Subcutaneous abdominal adipose tissue (tissue), 5 donors: ENCODE measurements around the gene PIANP.
A peak's percentile ranks its signal among the peaks of the same experiment; 100 is the strongest.
"Not testable (repeated sequence)": the region's sequence is repeated elsewhere in the genome, so short reads cannot be mapped to it uniquely, and the experiment has no call there.

Experiments
- H3K27ac ChIP-seq: one replicate; pipeline ENCODE4 v1.7.0; 2013; ENCODE audit warnings: low read depth, mild to moderate bottlenecking, inconsistent platforms, low read length, moderate library complexity
- H3K27me3 ChIP-seq, 5 donors: one replicate each; pipeline ENCODE4 v1.7.0; 2013; ENCODE audit warnings: low read length in 5 of 5, inconsistent platforms in 1 of 5; ENCODE audit not compliant: control insufficient read depth in 5 of 5, insufficient read depth in 4 of 5
- H3K36me3 ChIP-seq, 5 donors: one replicate each; pipeline ENCODE4 v1.7.0; 2013; ENCODE audit warnings: low read length in 5 of 5; ENCODE audit not compliant: control insufficient read depth in 5 of 5, insufficient read depth in 5 of 5
- H3K4me1 ChIP-seq, 5 donors: one replicate each; pipeline ENCODE4 v1.7.0; 2013; ENCODE audit warnings: low read length in 5 of 5, mild to moderate bottlenecking in 3 of 5, moderate library complexity in 1 of 5; ENCODE audit not compliant: control insufficient read depth in 5 of 5, insufficient read depth in 5 of 5
- H3K4me3 ChIP-seq, 5 donors: one replicate each; pipeline ENCODE4 v1.7.0; 2013; ENCODE audit warnings: low read length in 5 of 5, low read depth in 1 of 5
- H3K9ac ChIP-seq, 5 donors: one replicate each; pipeline ENCODE4 v1.7.0; 2013; ENCODE audit warnings: low read length in 5 of 5, mild to moderate bottlenecking in 4 of 5, moderate library complexity in 3 of 5
- H3K9me3 ChIP-seq, 5 donors: one replicate each; pipeline ENCODE4 v1.7.0; 2013; ENCODE audit warnings: low read length in 5 of 5; ENCODE audit not compliant: control insufficient read depth in 5 of 5
- donor health status: healthy.
- donor health status: healthy.
- donor health status: healthy.
- donor health status: healthy.
- donor health status: healthy.

The PIANP gene

DNA sequence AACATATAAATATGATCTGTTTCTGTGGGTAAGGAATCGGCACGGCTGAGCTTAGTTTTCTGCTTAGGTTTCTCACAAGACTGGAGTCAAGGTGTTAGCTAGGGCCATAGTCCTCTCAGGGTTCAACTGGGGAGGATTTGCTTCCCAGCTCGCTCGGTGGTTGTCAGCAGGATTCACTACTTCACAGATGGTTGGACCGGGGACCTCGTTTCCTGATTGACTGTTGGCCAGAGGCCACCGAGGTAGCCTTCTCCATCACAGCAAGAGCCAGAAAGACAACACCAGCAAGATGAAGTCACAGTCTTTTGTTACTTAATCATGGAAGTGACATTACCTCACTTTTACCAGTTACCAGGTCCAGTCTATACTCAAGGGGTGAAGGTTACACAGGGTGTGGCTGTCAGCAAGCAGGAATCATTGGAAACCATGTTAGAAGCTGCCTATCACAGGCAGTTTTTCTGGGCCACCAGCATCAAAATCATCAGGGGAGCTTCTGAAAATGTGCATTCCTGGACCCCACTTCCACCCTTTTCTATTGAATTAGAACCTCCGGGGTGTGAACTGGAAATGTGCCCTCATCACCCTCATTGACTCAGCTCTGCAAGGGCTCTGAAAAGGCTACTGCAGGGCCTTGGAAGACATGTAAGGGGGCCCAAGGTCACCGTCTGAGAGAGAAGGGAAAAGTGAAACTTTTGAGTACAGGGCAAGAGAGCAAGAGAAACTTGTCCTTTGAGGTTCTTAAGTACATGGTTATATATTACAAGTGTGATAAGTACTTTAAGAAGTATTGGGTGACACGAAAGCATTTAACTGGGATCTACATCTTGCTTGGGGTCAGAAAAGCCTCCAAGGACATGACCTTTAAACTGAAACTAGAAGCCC is 34.1 kb upstream of the PIANP start:
- Histone ChIP-seq H3K27me3 (no peaks in the 10 kb centered on the region), H3K9me3 (no peaks in the 10 kb centered on the region), H3K4me1 (peaks cover 0 to 17% (median 15%) of the 10 kb centered on the region in 5 donors), H3K27ac (peak overlapping the region; percentile 49), H3K4me3 (no peak overlapping the region), H3K36me3 (peaks cover 0 to 44% (median 27%) of the 10 kb centered on the region in 5 donors), H3K9ac (peak overlapping the region in 1 of 5 donors; percentile 28)

DNA sequence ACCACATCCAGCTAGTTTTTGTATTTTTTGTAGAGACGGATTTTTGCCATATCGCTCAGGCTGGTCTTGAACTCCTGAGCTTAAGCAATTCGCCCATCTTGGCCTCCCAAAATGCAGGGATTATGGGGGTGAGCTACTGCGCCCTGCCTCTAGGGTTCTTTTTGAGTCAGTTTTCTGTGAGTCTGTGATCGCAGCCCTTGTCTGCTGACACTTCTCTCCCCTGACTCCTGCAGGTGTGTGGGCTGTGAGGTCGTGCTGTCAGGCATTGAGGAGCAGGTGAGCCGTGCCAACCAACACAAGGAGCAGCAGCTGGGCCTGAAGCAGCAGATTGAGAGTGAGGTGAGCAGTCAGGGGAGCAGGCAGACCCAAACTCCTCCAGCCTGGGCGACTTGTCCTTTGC is 29.6 kb upstream of the PIANP start:
- no peak overlapping the region for H3K4me3 ChIP-seq
- no peak overlapping the region for H3K9ac ChIP-seq
- H3K4me1 ChIP-seq: peaks cover 0 to 9% (median 7%) of the 10 kb centered on the region in 5 donors
- peaks cover 6 to 69% (median 52%) of the 10 kb centered on the region in 5 donors for H3K36me3 ChIP-seq
- no peaks in the 10 kb centered on the region for H3K27me3 ChIP-seq
- no peaks in the 10 kb centered on the region for H3K9me3 ChIP-seq
- H3K27ac ChIP-seq: no peak overlapping the region

DNA sequence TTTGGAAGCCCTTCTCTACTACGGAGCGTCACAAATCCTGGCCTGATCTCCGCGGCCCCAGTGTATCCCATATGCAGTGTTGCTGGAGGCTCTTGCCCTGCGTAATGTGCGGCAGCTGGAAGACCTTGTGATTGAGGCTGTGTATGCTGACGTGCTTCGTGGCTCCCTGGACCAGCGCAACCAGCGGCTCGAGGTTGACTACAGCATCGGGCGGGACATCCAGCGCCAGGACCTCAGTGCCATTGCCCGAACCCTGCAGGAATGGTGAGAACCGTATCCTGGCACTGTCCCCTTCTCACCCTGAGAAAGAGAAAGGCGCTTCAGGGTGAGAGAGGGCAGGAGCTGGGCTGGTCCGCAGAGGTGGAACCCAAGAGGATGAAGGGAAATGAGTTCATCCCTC is 28.6 kb upstream of the PIANP start:
- Histone ChIP-seq H3K9me3 (no peaks in the 10 kb centered on the region), H3K27me3 (no peaks in the 10 kb centered on the region), H3K4me3 (no peak overlapping the region), H3K9ac (no peak overlapping the region), H3K4me1 (peaks cover 3 to 12% (median 9%) of the 10 kb centered on the region in 5 donors), H3K36me3 (peaks cover 6 to 60% (median 47%) of the 10 kb centered on the region in 5 donors), H3K27ac (no peak overlapping the region)

DNA sequence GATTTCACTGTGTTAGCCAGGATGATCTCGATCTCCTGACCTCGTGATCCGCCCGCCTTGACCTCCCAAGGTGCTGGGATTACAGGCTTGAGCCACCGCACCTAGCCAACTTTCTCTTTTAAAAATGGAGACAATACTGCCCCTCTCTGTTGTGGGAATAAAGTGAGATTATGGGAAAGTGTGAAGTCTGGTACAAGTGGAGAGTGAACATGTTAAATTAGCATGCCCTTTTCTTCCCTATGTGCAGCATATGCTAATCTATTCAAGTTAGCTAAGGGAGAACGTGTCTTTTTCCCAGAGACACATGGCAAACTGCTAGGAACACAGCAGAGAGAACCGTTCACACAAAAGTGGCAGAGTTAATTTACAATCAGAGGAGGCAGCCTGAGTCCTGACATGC is 24.7 kb upstream of the PIANP start:
- Histone ChIP-seq H3K27ac (no peak overlapping the region), H3K4me3 (no peak overlapping the region), H3K9me3 (no peaks in the 10 kb centered on the region), H3K9ac (peak overlapping the region in 1 of 5 donors; percentile 25), H3K27me3 (no peaks in the 10 kb centered on the region), H3K4me1 (peaks cover 3 to 18% (median 13%) of the 10 kb centered on the region in 5 donors), H3K36me3 (peaks cover 6 to 31% (median 30%) of the 10 kb centered on the region in 5 donors)

DNA sequence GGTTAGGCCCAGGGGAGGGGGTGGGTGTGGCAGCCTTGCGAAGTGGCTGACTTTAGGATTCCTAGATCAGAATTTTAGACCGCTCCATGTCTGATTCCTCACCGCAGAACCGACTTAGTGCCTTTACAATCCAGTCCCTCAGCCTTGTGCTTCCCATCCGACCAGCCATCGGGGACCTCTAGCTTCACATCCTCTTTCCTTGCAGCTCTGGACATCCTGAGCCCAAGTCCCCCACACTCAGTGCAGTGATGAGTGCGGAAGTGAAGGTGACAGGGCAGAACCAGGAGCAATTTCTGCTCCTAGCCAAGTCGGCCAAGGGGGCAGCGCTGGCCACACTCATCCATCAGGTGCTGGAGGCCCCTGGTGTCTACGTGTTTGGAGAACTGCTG is 23.8 kb upstream of the PIANP start:
- Histone ChIP-seq H3K27ac (peak overlapping the region; percentile 81), H3K4me1 (peaks cover 3 to 18% (median 13%) of the 10 kb centered on the region in 5 donors), H3K36me3 (peaks cover 3 to 22% (median 21%) of the 10 kb centered on the region in 5 donors), H3K4me3 (peak overlapping the region; percentile 79 to 89 (median 81)), H3K9me3 (no peaks in the 10 kb centered on the region), H3K9ac (peak overlapping the region; percentile 16 to 82 (median 71)), H3K27me3 (no peaks in the 10 kb centered on the region)

DNA sequence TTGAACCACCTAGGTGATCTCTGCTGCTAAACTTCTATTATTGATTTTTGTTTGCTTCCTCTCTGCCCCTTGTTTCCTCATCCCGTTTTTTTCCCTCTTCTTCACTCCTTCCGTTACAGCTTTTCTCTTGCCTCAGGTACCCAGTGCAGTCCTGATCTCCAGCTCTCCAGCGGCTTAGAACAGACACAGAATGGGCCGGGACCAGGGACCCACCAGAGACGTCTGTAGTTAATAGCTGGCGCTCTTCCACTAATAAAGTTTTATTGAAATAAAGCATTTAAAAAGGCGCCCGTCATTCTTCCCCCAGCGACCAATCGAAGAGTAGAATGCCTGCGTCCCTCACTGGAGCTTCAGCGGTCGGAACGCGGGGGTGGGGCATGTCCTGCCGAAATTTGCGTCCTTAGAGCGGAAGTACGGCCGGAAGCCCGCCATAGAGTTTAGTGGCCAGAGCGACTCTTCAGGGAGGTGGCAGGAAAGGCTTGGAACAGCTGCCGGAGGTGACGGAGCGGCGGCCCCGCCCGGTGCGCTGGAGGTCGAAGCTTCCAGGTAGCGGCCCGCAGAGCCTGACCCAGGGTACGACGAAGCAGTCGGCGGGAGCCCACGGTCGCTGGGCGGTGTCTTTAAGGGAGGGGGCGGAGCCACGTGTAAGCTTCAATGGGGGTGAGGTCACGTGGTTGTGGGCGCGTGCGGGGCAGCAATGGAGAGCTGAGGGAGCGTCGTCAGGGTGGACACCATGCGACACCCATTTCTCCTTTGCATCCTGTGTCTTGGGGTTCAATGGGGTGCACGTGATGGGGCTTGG is 23.2 kb upstream of the PIANP start, which contains the start of gene COPS7A:
Gene COPS7A, plus strand, starts transcription at position 440 of the 802 bp plus-strand sequence. CDS start 611 bp downstream, outside the sequence.
- peaks cover 3 to 16% (median 15%) of the 10 kb centered on the region in 5 donors for H3K36me3 ChIP-seq
- H3K27me3 ChIP-seq: no peaks in the 10 kb centered on the region
- H3K9me3 ChIP-seq: no peaks in the 10 kb centered on the region
- H3K4me3 ChIP-seq: peak within 1 kb of the TSS; percentile 79 to 89 (median 81)
- peaks cover 3 to 18% (median 13%) of the 10 kb centered on the region in 5 donors for H3K4me1 ChIP-seq
- peak within 1 kb of the TSS; percentile 16 to 82 (median 71) for H3K9ac ChIP-seq
- H3K27ac ChIP-seq: peak within 1 kb of the TSS; percentile 81

DNA sequence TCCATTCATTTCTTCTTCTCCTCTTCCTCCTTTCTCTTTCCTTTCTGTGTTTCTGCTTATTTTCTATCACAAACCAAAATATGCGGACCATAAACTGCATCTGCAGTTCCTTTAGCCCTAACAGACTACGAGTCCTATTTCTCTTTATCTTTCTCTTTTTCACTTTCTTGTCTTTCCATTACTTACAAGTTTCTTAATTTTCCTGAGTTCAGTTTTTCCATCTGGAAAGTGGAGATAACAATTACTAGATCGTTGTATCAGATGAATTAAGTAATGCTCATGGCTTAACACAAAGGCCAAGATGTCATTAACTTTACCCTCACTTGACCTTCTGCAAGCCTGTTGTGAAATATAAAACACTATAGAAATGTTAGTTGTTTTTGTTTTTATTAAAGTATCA is 22.2 kb upstream of the PIANP start:
- H3K9ac ChIP-seq: no peak overlapping the region
- H3K4me1 ChIP-seq: peaks cover 3 to 18% (median 13%) of the 10 kb centered on the region in 5 donors
- no peak overlapping the region for H3K4me3 ChIP-seq
- H3K36me3 ChIP-seq: peaks cover 0 to 6% (median 5%) of the 10 kb centered on the region in 5 donors
- H3K9me3 ChIP-seq: no peaks in the 10 kb centered on the region
- H3K27me3 ChIP-seq: no peaks in the 10 kb centered on the region
- H3K27ac ChIP-seq: no peak overlapping the region

DNA sequence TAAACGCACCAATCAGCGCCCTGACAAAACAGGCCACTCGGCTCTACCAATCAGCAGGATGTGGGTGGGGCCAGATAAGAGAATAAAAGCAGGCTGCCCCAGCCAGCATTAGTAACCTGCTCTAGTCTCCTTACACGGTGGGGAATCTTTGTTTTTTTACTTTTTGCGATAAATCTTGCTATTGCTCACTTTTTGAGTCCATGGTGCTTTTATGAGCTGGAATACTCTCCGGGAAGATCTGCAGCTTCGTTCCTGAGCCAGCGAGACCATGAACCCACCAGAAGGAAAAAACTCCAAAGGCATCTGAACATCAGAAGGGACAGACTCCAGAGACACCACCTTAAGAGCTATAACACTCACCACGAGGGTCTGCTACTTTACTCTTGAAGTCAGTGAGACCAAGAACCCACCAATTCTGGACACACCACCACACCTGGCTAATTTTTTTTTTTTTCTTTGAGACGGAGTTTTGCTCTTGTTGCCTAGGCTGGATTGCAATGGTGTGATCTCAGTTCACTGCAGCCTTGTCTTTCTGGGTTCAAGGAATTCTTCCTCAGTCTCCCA is 16.3 kb upstream of the PIANP start:
- no peak overlapping the region for H3K27ac ChIP-seq
- no peak overlapping the region for H3K4me3 ChIP-seq
- H3K9ac ChIP-seq: no peak overlapping the region
- no peaks in the 10 kb centered on the region for H3K9me3 ChIP-seq
- no peaks in the 10 kb centered on the region for H3K27me3 ChIP-seq
- no peaks in the 10 kb centered on the region for H3K36me3 ChIP-seq
- no peaks in the 10 kb centered on the region for H3K4me1 ChIP-seq

DNA sequence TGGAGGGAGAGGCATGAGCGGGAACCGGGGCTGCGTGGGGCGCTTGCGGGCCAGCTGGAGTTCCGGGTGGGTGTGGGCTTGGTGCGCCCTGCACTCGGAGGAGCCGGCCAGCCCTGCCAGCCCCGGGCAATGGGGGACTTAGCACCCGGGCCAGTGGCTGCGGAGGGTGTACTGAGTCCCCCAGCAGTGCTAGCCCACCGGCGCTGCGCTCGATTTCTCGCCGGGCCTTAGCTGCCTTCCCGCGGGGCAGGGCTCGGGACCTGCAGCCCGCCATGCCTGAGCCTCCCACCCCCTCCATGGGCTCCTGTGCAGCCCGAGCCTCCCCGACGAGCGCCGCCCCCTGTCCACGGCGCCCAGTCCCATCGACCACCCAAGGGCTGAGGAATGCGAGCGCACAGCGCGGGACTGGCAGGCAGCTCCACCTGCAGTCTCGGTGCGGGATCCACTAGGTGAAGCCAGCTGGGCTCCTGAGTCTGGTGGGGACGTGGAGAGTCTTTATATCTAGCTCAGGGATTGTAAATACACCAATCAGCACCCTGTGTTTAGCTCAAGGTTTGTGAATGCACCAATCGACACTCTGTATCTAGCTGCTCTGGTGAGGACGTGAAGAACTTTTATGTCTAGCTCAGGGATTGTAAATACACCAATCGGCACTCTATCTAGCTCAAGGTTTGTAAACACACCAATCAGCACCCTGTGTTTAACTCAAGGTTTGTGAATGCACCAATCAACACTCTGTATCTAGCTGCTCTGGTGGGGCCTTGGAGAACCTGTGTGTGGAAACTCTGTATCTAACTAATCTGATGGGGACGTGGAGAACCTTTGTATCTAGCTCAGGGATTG is 15.6 kb upstream of the PIANP start:
- H3K36me3 ChIP-seq: not testable (repeated sequence)

More for the DNA sequence above, 15.6 kb upstream of the PIANP start:
- not testable (repeated sequence) for H3K4me3 ChIP-seq, H3K4me1 ChIP-seq, H3K9me3 ChIP-seq, H3K9ac ChIP-seq, H3K27ac ChIP-seq, H3K27me3 ChIP-seq
